Gastrocnemius medialis (tissue), 4 donors: ENCODE measurements around the gene TRIM62.

Experiments used
- CTCF ChIP-seq, 5 experiments: fragments of 450-650 bp in 3 of 5; fragments of 200-600 bp in 2 of 5; sonication (generic) in 2 of 5; IDR thresholded peaks in 4 of 5; conservative IDR thresholded peaks in 1 of 5; 1 replicate in 4 of 5; 2 replicates in 1 of 5; pipeline ENCODE4 v1.5.1; 2016 to 2019; ENCODE audit warnings: antibody characterized with exemption in 5 of 5, mild to moderate bottlenecking in 3 of 5, moderate library complexity in 3 of 5
- POLR2A ChIP-seq, 2 donors: fragments of 450-650 bp; IDR thresholded peaks; one replicate each; pipeline ENCODE4 v1.6.1; 2017; ENCODE audit warnings: antibody characterized with exemption in 2 of 2, mild to moderate bottlenecking in 2 of 2, moderate library complexity in 2 of 2

- TF ChIP-seq POLR2A (IDR thresholded peaks at IDR 0.05) = peak in 1 of 2 donors; percentile 17
- no peak for TF ChIP-seq CTCF (IDR thresholded peaks at IDR 0.05 in 4 of 5, conservative IDR thresholded peaks at IDR 0.05 in 1 of 5)
These were observed 642 bp downstream of the TRIM62 start for GRCh38 chr1:33180911-33181890.
